OCI-LY3 (cell line): ENCODE data around the gene CYP46A1.

Experiments used
- CTCF ChIP-seq: fragments of 200-600, 300-600 bp; sonication (generic); IDR thresholded peaks from 2 replicates; pipeline ENCODE4 v1.5.1; 2014; ENCODE audit warnings: antibody characterized with exemption, low read length, low read depth
- EZH2phosphoT487 ChIP-seq: fragments of 200-600 bp; shearing (Covaris generic); IDR thresholded peaks from 2 replicates; pipeline ENCODE4 v1.6.1; 2018; ENCODE audit warnings: antibody characterized with exemption, mixed run types, low read depth

- TF ChIP-seq CTCF (no peak), EZH2phosphoT487 (no peak)
These were observed 7.4 kb upstream of the CYP46A1 start for GRCh38 chr14:99676657-99677056.
